Suppressor macrophage treated with lipopolysaccharide for 1 hour (primary cell): ENCODE data around the gene ICE1.
"Not testable (repeated sequence)": the region's sequence is repeated elsewhere in the genome, so short reads cannot be mapped to it uniquely, and the experiment has no call there.

Experiments used
- DNase-seq, 3 donors: peaks; one replicate each; pipeline ENCODE4 v3.0.0-alpha.2; 2020 to 2022

ICE1 gene

GRCh38 chr5:5401095-5401494 is 21.4 kb upstream of the ICE1 start:
- no peak for DNase-seq

- no peak for DNase-seq
Observed at GRCh38 chr5:5403741-5404140, 18.7 kb upstream of the ICE1 start.

- no peak for DNase-seq
Observed at GRCh38 chr5:5404381-5404780, 18.1 kb upstream of the ICE1 start.

- DNase-seq = no peak
Observed at GRCh38 chr5:5405441-5405840, 17.0 kb upstream of the ICE1 start.

- DNase-seq = no peak
Observed at GRCh38 chr5:5407924-5408323, 14.6 kb upstream of the ICE1 start.

- DNase-seq = no peak
Observed at GRCh38 chr5:5409151-5409810, 13.2 kb upstream of the ICE1 start.

- not testable (repeated sequence) for DNase-seq
Observed at GRCh38 chr5:5413856-5414255, 8.6 kb upstream of the ICE1 start.

- no peak for DNase-seq
Observed at GRCh38 chr5:5414999-5415398, 7.5 kb upstream of the ICE1 start.

GRCh38 chr5:5416733-5417132 is 5.7 kb upstream of the ICE1 start:
- DNase-seq = no peak

GRCh38 chr5:5418006-5418405 is 4.5 kb upstream of the ICE1 start:
- no peak for DNase-seq

GRCh38 chr5:5418764-5419163 is 3.7 kb upstream of the ICE1 start:
- DNase-seq = no peak

- peak; percentile 34 to 54 (median 52) for DNase-seq
Observed at GRCh38 chr5:5419291-5420210, 2.9 kb upstream of the ICE1 start.

GRCh38 chr5:5420251-5420650 is 2.2 kb upstream of the ICE1 start:
- DNase-seq = no peak

GRCh38 chr5:5421149-5421960 is 1.1 kb upstream of the ICE1 start:
- peak in 1 of 3 donors; percentile 2 for DNase-seq

- DNase-seq = peak in 1 of 3 donors; percentile 5
Observed at GRCh38 chr5:5422819-5423515, 490 bp downstream of the ICE1 start.

GRCh38 chr5:5423586-5423985 is 1.1 kb downstream of the ICE1 start:
- no peak for DNase-seq

- DNase-seq = no peak
Observed at GRCh38 chr5:5424736-5425135, 2.3 kb downstream of the ICE1 start.

GRCh38 chr5:5430136-5430535 is 7.7 kb downstream of the ICE1 start:
- DNase-seq = no peak

GRCh38 chr5:5432020-5432707 is 9.7 kb downstream of the ICE1 start:
- DNase-seq = peak in 1 of 3 donors; percentile 12

- no peak for DNase-seq
Observed at GRCh38 chr5:5436203-5436760, 13.8 kb downstream of the ICE1 start.
